B cell (primary cell): ENCODE data around the gene NMUR1. TPM values are rescaled to one million over a fixed set of nuclear protein-coding genes. Genes with fewer than 3 reads are reported as not detected.

Experiments
- ATAC-seq: fragments of 200-7000 bp; cut with Tn5 transposase; one replicate; pipeline ENCODE4 v1.10.0; 2021; ENCODE audit warnings: low read depth, mild to moderate bottlenecking, moderate number of reproducible peaks, moderate library complexity
- CTCF ChIA-PET: fragments of 350-600 bp; sonication (Branson Sonifier 250); formaldehyde crosslinking; loops from one replicate; lab custom pipeline; 2021; ENCODE audit warnings: antibody characterized with exemption, inconsistent platforms; lab: Charles Lee
- POLR2A ChIA-PET: fragments of 350-600 bp; sonication (Branson Sonifier 250); formaldehyde crosslinking; loops from one replicate; lab custom pipeline; 2021; ENCODE audit warnings: antibody characterized with exemption; lab: Charles Lee
- DNase-seq: peaks from one replicate; pipeline ENCODE4 v3.0.0; 2013
- H2AFZ ChIP-seq: 2 replicates; pipeline ENCODE4 v1.6.1; 2012; ENCODE audit warnings: mild to moderate bottlenecking, low read depth, low read length; ENCODE audit not compliant: insufficient read depth, poor library complexity, severe bottlenecking
- H3K27ac ChIP-seq, 2 donors: 1 replicate in 1 of 2; 2 replicates in 1 of 2; pipeline ENCODE4 v1.5.1; 2012 to 2013; ENCODE audit warnings: low read length in 2 of 2, mild to moderate bottlenecking in 2 of 2, moderate library complexity in 1 of 2
- H3K27me3 ChIP-seq, 4 experiments: fragments of 200-600 bp in 1 of 4; sonication (generic) in 1 of 4; replicated peaks in 1 of 4; 1 replicate in 2 of 4; 2 replicates in 2 of 4; pipeline versions ENCODE4 v1.6.1 to v1.7.0; 2013 to 2016; ENCODE audit warnings: low read length in 3 of 4, mild to moderate bottlenecking in 2 of 4, mixed read lengths in 1 of 4, moderate library complexity in 1 of 4; ENCODE audit not compliant: insufficient read depth in 4 of 4, control insufficient read depth in 3 of 4; ENCODE audit errors: control extremely low read depth in 1 of 4
- H3K36me3 ChIP-seq, 2 experiments: replicated peaks in 1 of 2; 1 replicate in 1 of 2; 2 replicates in 1 of 2; pipeline versions ENCODE4 v1.6.1 to v1.7.1; 2013; ENCODE audit warnings: low read length in 1 of 2; ENCODE audit not compliant: insufficient read depth in 2 of 2, control insufficient read depth in 1 of 2; ENCODE audit errors: control extremely low read depth in 1 of 2, extremely low read depth in 1 of 2
- H3K4me1 ChIP-seq, 2 donors: fragments of 200-600 bp in 1 of 2; sonication (generic) in 1 of 2; 1 replicate in 1 of 2; 2 replicates in 1 of 2; pipeline versions ENCODE4 v1.5.1 to v1.6.1; 2013 to 2017; ENCODE audit warnings: low read length in 2 of 2; ENCODE audit not compliant: control insufficient read depth in 2 of 2, insufficient read depth in 2 of 2
- H3K4me2 ChIP-seq: replicated peaks from 2 replicates; pipeline ENCODE3; 2012; ENCODE audit warnings: mild to moderate bottlenecking, low read depth, low read length; ENCODE audit not compliant: poor library complexity, severe bottlenecking
- H3K4me3 ChIP-seq, 5 experiments: fragments of 200-600 bp in 1 of 5; sonication (generic) in 1 of 5; 1 replicate in 3 of 5; 2 replicates in 2 of 5; pipeline versions ENCODE4 v1.5.1 to v1.7.0; 2011 to 2016; ENCODE audit warnings: low read length in 4 of 5, mild to moderate bottlenecking in 4 of 5, low read depth in 2 of 5, control low read depth in 1 of 5, moderate library complexity in 1 of 5; ENCODE audit not compliant: insufficient read depth in 1 of 5; ENCODE audit errors: control extremely low read depth in 1 of 5, extremely low read depth in 1 of 5
- H3K79me2 ChIP-seq: fragments of 200-600 bp; sonication (generic); one replicate; pipeline ENCODE4 v1.6.0; 2016; ENCODE audit warnings: low read length; ENCODE audit not compliant: control insufficient read depth, insufficient read depth
- H3K9ac ChIP-seq: fragments of 200-600 bp; sonication (generic); 2 replicates; pipeline ENCODE4 v1.6.1; 2017; ENCODE audit warnings: mild to moderate bottlenecking, low read length, moderate library complexity
- H3K9me3 ChIP-seq, 3 donors: one replicate each; pipeline versions ENCODE4 v1.6.1 to v1.7.1; 2013; ENCODE audit warnings: low read length in 2 of 3; ENCODE audit not compliant: control insufficient read depth in 2 of 3, insufficient read depth in 1 of 3; ENCODE audit errors: control extremely low read depth in 1 of 3
- H4K20me1 ChIP-seq: 2 replicates; pipeline ENCODE4 v1.6.0; 2012; ENCODE audit warnings: mild to moderate bottlenecking, low read length; ENCODE audit not compliant: insufficient read depth, control insufficient read depth, poor library complexity, severe bottlenecking
- H3K27ac Mint-ChIP-seq: one replicate; pipeline ENCODE4 v1.8.0; 2021; ENCODE audit warnings: mixed read lengths
- H3K27me3 Mint-ChIP-seq: one replicate; pipeline ENCODE4 v1.8.0; 2021; ENCODE audit warnings: mixed read lengths
- H3K4me1 Mint-ChIP-seq: one replicate; pipeline ENCODE4 v1.8.0; 2021; ENCODE audit warnings: mixed read lengths
- H3K4me3 Mint-ChIP-seq: one replicate; pipeline ENCODE4 v1.8.0; 2021; ENCODE audit warnings: mixed read lengths
- H3K9me3 Mint-ChIP-seq: one replicate; pipeline ENCODE4 v1.8.0; 2022; ENCODE audit warnings: mixed read lengths; ENCODE audit not compliant: insufficient read depth
- CTCF ChIP-seq: fragments of 200-600 bp; IDR thresholded peaks from one replicate; pipeline ENCODE4 v1.8.0; 2022; ENCODE audit warnings: antibody characterized with exemption, mild to moderate bottlenecking
- EZH2 ChIP-seq: IDR thresholded peaks from 2 replicates; pipeline ENCODE4 v1.6.1; 2012; ENCODE audit warnings: borderline replicate concordance, low read depth, mild to moderate bottlenecking, moderate library complexity, low read length; ENCODE audit not compliant: insufficient read depth, poor library complexity, severe bottlenecking
- WGBS: methylation state at CpG from one replicate; pipeline ENCODE4 v1.1.5; 2013; ENCODE audit warnings: missing lambda C conversion rate; ENCODE audit not compliant: insufficient coverage; 5-methylcytosine and 5-hydroxymethylcytosine counted together
- intact Hi-C: fragments of 100-400 bp; cut with micrococcal nuclease; formaldehyde crosslinking; loops from one replicate; pipeline ENCODE4 v1.10.0; 2022
- polyA plus RNA-seq: library from polyadenylated mRNA; depleted of rRNA; stranded (reverse); fragments of >200 nt; gene quantifications from 2 replicates; pipeline ENCODE4 v1.2.3, GENCODE V29; 2012
- total RNA-seq, 2 donors: library from RNA; stranded (reverse); fragments of 120-200 nt in 1 of 2; gene quantifications; 1 replicate in 1 of 2; 2 replicates in 1 of 2; pipeline versions ENCODE4 v1.2.3 to v1.2.4, GENCODE V29; 2013 to 2022

NMUR1 gene
- total and polyA plus RNA-seq, 2 donors (not counting 1 experiment from before 2014, with no cell fraction given), result 0.09 to 0.10 TPM

- Mint-ChIP-seq H3K27me3 (no peaks in the 10 kb centered on the region), H3K9me3 (no peaks in the 10 kb centered on the region), H3K4me3 (no peak overlapping the region), H3K27ac (no peak overlapping the region), H3K4me1 (peaks cover 1% of the 10 kb centered on the region)
- no peak for TF ChIP-seq EZH2
- TF ChIP-seq CTCF, result no peak
- no peak for ATAC-seq
- 92% methylated on average over 5 of the region's 5 CpGs for WGBS
- Histone ChIP-seq H3K4me1 (peaks cover 0 to 10% of the 10 kb centered on the region in 2 donors), H3K9ac (no peak overlapping the region), H3K79me2 (no peaks in the 10 kb centered on the region), H3K27me3 (no peaks in the 10 kb centered on the region), H3K4me3 (no peak overlapping the region), H3K36me3 (no peaks in the 10 kb centered on the region), H3K4me2 (no peak overlapping the region), H4K20me1 (no peaks in the 10 kb centered on the region), H2AFZ (no peak overlapping the region), H3K9me3 (peaks cover 0 to 4% (median 0%) of the 10 kb centered on the region in 3 donors), H3K27ac (no peak overlapping the region)
- ChIA-PET POLR2A (no interaction called here), CTCF (no interaction called here)
- no peak for DNase-seq
- intact Hi-C loops, result no loop called here
Measured at GRCh38 chr2:231488331-231488730, 41.9 kb downstream of the NMUR1 start.

- Histone ChIP-seq H3K36me3 (no peaks in the 10 kb centered on the region), H3K79me2 (no peaks in the 10 kb centered on the region), H3K9ac (no peak overlapping the region), H3K27ac (no peak overlapping the region), H3K4me2 (no peak overlapping the region), H3K4me3 (no peak overlapping the region), H3K27me3 (no peaks in the 10 kb centered on the region), H3K4me1 (peaks cover 0 to 19% of the 10 kb centered on the region in 2 donors), H3K9me3 (peaks cover 0 to 4% (median 0%) of the 10 kb centered on the region in 3 donors), H4K20me1 (no peaks in the 10 kb centered on the region), H2AFZ (no peak overlapping the region)
- intact Hi-C loops, result no loop called here
- no peak for ATAC-seq
- Mint-ChIP-seq H3K27ac (no peak overlapping the region), H3K27me3 (no peaks in the 10 kb centered on the region), H3K4me1 (peaks cover 7% of the 10 kb centered on the region), H3K9me3 (no peaks in the 10 kb centered on the region), H3K4me3 (no peak overlapping the region)
- ChIA-PET CTCF (interaction anchor here (1.0 kb wide), 1 partner anchor 259 kb away, joined by 3 read pairs; no protein-coding TSS in a partner anchor), POLR2A (no interaction called here)
- whole genome bisulfite sequencing, result 93% methylated on average over 6 of the region's 6 CpGs
- no peak for DNase-seq
- TF ChIP-seq EZH2, result no peak
- no peak for TF ChIP-seq CTCF
Measured at GRCh38 chr2:231486851-231487596, 43.2 kb downstream of the NMUR1 start.
